ENCODE data around the gene RUFY4. TPM values are rescaled to one million over a fixed set of nuclear protein-coding genes. Genes with fewer than 3 reads are reported as not detected.

The RUFY4 gene
- total and polyA plus RNA-seq, 2 experiments from 2014 or later, result 0.27 TPM; not detected in 1

DNA sequence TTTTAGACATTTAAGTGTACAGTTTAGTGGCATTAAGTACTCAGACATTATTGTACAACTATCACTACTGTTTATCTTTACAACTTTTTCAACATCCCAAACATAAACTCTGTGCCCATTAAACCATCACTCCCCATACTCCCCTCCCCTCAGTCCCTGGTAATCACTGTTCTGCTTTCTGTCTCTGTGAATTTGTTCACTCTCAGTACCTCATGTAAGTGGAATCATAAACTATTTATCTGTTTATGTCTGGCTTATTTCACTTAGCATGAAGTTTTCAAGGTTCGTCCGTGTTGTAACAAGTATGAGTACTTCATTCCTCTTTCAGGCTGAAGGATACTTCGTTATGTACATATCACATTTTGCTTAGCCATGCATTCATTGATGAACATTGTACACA, 9.8 kb upstream of the RUFY4 start:
- H3K4me3 ChIP-seq, result no peak overlapping the region
- no peaks in the 10 kb centered on the region for H3K27me3 ChIP-seq (ENCODE audit: insufficient read depth)
- Mint-ChIP-seq H3K9me3 (no peaks in the 10 kb centered on the region), H3K27me3 (ENCODE audit: insufficient read depth, low read depth, poor library complexity) (peaks cover 3% of the 10 kb centered on the region), H3K27ac (no peak overlapping the region), H3K4me1 (peaks cover 2% of the 10 kb centered on the region; the same call in 2 of the 3 replicates), H3K36me3 (ENCODE audit: low read depth) (no peaks in the 10 kb centered on the region), H3K4me3 (no peak overlapping the region)
- DNase-seq (ENCODE audit: low spot score), result no peak
- no peak overlapping the region for H3K27ac ChIP-seq (ENCODE audit: low read depth)
- H3K4me1 ChIP-seq (ENCODE audit: insufficient read depth), result no peaks in the 10 kb centered on the region
- TF ChIP-seq, protein P1, sequence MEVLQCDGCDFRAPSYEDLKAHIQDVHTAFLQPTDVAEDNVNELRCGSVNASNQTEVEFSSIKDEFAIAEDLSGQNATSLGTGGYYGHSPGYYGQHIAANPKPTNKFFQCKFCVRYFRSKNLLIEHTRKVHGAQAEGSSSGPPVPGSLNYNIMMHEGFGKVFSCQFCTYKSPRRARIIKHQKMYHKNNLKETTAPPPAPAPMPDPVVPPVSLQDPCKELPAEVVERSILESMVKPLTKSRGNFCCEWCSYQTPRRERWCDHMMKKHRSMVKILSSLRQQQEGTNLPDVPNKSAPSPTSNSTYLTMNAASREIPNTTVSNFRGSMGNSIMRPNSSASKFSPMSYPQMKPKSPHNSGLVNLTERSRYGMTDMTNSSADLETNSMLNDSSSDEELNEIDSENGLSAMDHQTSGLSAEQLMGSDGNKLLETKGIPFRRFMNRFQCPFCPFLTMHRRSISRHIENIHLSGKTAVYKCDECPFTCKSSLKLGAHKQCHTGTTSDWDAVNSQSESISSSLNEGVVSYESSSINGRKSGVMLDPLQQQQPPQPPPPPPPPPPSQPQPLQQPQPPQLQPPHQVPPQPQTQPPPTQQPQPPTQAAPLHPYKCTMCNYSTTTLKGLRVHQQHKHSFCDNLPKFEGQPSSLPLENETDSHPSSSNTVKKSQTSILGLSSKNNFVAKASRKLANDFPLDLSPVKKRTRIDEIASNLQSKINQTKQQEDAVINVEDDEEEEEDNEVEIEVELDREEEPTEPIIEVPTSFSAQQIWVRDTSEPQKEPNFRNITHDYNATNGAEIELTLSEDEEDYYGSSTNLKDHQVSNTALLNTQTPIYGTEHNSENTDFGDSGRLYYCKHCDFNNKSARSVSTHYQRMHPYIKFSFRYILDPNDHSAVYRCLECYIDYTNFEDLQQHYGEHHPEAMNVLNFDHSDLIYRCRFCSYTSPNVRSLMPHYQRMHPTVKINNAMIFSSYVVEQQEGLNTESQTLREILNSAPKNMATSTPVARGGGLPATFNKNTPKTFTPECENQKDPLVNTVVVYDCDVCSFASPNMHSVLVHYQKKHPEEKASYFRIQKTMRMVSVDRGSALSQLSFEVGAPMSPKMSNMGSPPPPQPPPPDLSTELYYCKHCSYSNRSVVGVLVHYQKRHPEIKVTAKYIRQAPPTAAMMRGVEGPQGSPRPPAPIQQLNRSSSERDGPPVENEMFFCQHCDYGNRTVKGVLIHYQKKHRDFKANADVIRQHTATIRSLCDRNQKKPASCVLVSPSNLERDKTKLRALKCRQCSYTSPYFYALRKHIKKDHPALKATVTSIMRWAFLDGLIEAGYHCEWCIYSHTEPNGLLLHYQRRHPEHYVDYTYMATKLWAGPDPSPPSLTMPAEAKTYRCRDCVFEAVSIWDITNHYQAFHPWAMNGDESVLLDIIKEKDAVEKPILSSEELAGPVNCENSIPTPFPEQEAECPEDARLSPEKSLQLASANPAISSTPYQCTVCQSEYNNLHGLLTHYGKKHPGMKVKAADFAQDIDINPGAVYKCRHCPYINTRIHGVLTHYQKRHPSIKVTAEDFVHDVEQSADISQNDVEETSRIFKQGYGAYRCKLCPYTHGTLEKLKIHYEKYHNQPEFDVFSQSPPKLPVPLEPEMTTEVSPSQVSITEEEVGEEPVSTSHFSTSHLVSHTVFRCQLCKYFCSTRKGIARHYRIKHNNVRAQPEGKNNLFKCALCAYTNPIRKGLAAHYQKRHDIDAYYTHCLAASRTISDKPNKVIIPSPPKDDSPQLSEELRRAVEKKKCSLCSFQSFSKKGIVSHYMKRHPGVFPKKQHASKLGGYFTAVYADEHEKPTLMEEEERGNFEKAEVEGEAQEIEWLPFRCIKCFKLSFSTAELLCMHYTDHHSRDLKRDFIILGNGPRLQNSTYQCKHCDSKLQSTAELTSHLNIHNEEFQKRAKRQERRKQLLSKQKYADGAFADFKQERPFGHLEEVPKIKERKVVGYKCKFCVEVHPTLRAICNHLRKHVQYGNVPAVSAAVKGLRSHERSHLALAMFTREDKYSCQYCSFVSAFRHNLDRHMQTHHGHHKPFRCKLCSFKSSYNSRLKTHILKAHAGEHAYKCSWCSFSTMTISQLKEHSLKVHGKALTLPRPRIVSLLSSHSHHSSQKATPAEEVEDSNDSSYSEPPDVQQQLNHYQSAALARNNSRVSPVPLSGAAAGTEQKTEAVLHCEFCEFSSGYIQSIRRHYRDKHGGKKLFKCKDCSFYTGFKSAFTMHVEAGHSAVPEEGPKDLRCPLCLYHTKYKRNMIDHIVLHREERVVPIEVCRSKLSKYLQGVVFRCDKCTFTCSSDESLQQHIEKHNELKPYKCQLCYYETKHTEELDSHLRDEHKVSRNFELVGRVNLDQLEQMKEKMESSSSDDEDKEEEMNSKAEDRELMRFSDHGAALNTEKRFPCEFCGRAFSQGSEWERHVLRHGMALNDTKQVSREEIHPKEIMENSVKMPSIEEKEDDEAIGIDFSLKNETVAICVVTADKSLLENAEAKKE (CRISPR knock-in tag; IDR thresholded peaks at IDR 0.05), result no peak
- TF ChIP-seq, protein P2, sequence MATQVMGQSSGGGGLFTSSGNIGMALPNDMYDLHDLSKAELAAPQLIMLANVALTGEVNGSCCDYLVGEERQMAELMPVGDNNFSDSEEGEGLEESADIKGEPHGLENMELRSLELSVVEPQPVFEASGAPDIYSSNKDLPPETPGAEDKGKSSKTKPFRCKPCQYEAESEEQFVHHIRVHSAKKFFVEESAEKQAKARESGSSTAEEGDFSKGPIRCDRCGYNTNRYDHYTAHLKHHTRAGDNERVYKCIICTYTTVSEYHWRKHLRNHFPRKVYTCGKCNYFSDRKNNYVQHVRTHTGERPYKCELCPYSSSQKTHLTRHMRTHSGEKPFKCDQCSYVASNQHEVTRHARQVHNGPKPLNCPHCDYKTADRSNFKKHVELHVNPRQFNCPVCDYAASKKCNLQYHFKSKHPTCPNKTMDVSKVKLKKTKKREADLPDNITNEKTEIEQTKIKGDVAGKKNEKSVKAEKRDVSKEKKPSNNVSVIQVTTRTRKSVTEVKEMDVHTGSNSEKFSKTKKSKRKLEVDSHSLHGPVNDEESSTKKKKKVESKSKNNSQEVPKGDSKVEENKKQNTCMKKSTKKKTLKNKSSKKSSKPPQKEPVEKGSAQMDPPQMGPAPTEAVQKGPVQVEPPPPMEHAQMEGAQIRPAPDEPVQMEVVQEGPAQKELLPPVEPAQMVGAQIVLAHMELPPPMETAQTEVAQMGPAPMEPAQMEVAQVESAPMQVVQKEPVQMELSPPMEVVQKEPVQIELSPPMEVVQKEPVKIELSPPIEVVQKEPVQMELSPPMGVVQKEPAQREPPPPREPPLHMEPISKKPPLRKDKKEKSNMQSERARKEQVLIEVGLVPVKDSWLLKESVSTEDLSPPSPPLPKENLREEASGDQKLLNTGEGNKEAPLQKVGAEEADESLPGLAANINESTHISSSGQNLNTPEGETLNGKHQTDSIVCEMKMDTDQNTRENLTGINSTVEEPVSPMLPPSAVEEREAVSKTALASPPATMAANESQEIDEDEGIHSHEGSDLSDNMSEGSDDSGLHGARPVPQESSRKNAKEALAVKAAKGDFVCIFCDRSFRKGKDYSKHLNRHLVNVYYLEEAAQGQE (IDR thresholded peaks at IDR 0.05; ENCODE audit: unreplicated experiment), result no peak
- TF ChIP-seq ZNF331 (CRISPR knock-in tag; IDR thresholded peaks at IDR 0.05; ENCODE audit: low read depth) (no peak), ZNF114 (CRISPR knock-in tag; IDR thresholded peaks at IDR 0.05) (no peak), JUNB (IDR thresholded peaks at IDR 0.05; ENCODE audit: unreplicated experiment) (no peak), STAT1 (IDR thresholded peaks at IDR 0.05; ENCODE audit: unreplicated experiment) (no peak), EZH2 (IDR thresholded peaks at IDR 0.05; ENCODE audit: low read depth, unreplicated experiment) (no peak), EZH2phosphoT487 (IDR thresholded peaks at IDR 0.05; ENCODE audit: unreplicated experiment) (no peak), POLR2AphosphoS5 (IDR thresholded peaks at IDR 0.05; ENCODE audit: low read depth) (no peak), NANOG (IDR thresholded peaks at IDR 0.05; ENCODE audit: borderline replicate concordance) (no peak), CREB1 (CRISPR knock-in tag; IDR thresholded peaks at IDR 0.05; ENCODE audit: low read depth) (no peak)
- TF ChIP-seq, protein P3, sequence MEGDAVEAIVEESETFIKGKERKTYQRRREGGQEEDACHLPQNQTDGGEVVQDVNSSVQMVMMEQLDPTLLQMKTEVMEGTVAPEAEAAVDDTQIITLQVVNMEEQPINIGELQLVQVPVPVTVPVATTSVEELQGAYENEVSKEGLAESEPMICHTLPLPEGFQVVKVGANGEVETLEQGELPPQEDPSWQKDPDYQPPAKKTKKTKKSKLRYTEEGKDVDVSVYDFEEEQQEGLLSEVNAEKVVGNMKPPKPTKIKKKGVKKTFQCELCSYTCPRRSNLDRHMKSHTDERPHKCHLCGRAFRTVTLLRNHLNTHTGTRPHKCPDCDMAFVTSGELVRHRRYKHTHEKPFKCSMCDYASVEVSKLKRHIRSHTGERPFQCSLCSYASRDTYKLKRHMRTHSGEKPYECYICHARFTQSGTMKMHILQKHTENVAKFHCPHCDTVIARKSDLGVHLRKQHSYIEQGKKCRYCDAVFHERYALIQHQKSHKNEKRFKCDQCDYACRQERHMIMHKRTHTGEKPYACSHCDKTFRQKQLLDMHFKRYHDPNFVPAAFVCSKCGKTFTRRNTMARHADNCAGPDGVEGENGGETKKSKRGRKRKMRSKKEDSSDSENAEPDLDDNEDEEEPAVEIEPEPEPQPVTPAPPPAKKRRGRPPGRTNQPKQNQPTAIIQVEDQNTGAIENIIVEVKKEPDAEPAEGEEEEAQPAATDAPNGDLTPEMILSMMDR (conservative IDR thresholded peaks at IDR 0.05; ENCODE audit: low read depth in 2 of 2), result no peak
- TF ChIP-seq, protein P4, sequence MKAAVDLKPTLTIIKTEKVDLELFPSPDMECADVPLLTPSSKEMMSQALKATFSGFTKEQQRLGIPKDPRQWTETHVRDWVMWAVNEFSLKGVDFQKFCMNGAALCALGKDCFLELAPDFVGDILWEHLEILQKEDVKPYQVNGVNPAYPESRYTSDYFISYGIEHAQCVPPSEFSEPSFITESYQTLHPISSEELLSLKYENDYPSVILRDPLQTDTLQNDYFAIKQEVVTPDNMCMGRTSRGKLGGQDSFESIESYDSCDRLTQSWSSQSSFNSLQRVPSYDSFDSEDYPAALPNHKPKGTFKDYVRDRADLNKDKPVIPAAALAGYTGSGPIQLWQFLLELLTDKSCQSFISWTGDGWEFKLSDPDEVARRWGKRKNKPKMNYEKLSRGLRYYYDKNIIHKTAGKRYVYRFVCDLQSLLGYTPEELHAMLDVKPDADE (IDR thresholded peaks at IDR 0.05), result no peak
- no peaks in the 10 kb centered on the region for H3K36me3 ChIP-seq (ENCODE audit: insufficient read depth)
- no peaks in the 10 kb centered on the region for H4K20me1 ChIP-seq (replicated peaks; ENCODE audit: insufficient read depth)
- no peak for ATAC-seq
- H3K9me2 ChIP-seq (ENCODE audit: insufficient read depth), result no peaks in the 10 kb centered on the region
- H3F3A ChIP-seq (replicated peaks; ENCODE audit: low read depth), result no peaks in the 10 kb centered on the region
- no peaks in the 10 kb centered on the region for H3K79me2 ChIP-seq (replicated peaks; ENCODE audit: insufficient read depth)
- H3K4me2 ChIP-seq, result no peak overlapping the region
- no peak overlapping the region for H2AFZ ChIP-seq

Data from GM23338 (cell line).